B cell (primary cell): ENCODE data around the gene BHLHE40. TPM values are rescaled to one million over a fixed set of nuclear protein-coding genes. Genes with fewer than 3 reads are reported as not detected.

ENCODE experiments used
- ATAC-seq: fragments of 200-7000 bp; cut with Tn5 transposase; one replicate; pipeline ENCODE4 v1.10.0; 2021; ENCODE audit warnings: low read depth, mild to moderate bottlenecking, moderate number of reproducible peaks, moderate library complexity
- CTCF ChIA-PET: fragments of 350-600 bp; sonication (Branson Sonifier 250); formaldehyde crosslinking; loops from one replicate; lab custom pipeline; 2021; ENCODE audit warnings: antibody characterized with exemption, inconsistent platforms; lab: Charles Lee
- POLR2A ChIA-PET: fragments of 350-600 bp; sonication (Branson Sonifier 250); formaldehyde crosslinking; loops from one replicate; lab custom pipeline; 2021; ENCODE audit warnings: antibody characterized with exemption; lab: Charles Lee
- DNase-seq: peaks from one replicate; pipeline ENCODE4 v3.0.0; 2013
- H2AFZ ChIP-seq: 2 replicates; pipeline ENCODE4 v1.6.1; 2012; ENCODE audit warnings: mild to moderate bottlenecking, low read depth, low read length; ENCODE audit not compliant: insufficient read depth, poor library complexity, severe bottlenecking
- H3K27ac ChIP-seq, 2 donors: 1 replicate in 1 of 2; 2 replicates in 1 of 2; pipeline ENCODE4 v1.5.1; 2012 to 2013; ENCODE audit warnings: low read length in 2 of 2, mild to moderate bottlenecking in 2 of 2, moderate library complexity in 1 of 2
- H3K27me3 ChIP-seq, 4 experiments: fragments of 200-600 bp in 1 of 4; sonication (generic) in 1 of 4; replicated peaks in 1 of 4; 1 replicate in 2 of 4; 2 replicates in 2 of 4; pipeline versions ENCODE4 v1.6.1 to v1.7.0; 2013 to 2016; ENCODE audit warnings: low read length in 3 of 4, mild to moderate bottlenecking in 2 of 4, mixed read lengths in 1 of 4, moderate library complexity in 1 of 4; ENCODE audit not compliant: insufficient read depth in 4 of 4, control insufficient read depth in 3 of 4; ENCODE audit errors: control extremely low read depth in 1 of 4
- H3K36me3 ChIP-seq, 2 experiments: replicated peaks in 1 of 2; 1 replicate in 1 of 2; 2 replicates in 1 of 2; pipeline versions ENCODE4 v1.6.1 to v1.7.1; 2013; ENCODE audit warnings: low read length in 1 of 2; ENCODE audit not compliant: insufficient read depth in 2 of 2, control insufficient read depth in 1 of 2; ENCODE audit errors: control extremely low read depth in 1 of 2, extremely low read depth in 1 of 2
- H3K4me1 ChIP-seq, 2 donors: fragments of 200-600 bp in 1 of 2; sonication (generic) in 1 of 2; 1 replicate in 1 of 2; 2 replicates in 1 of 2; pipeline versions ENCODE4 v1.5.1 to v1.6.1; 2013 to 2017; ENCODE audit warnings: low read length in 2 of 2; ENCODE audit not compliant: control insufficient read depth in 2 of 2, insufficient read depth in 2 of 2
- H3K4me2 ChIP-seq: replicated peaks from 2 replicates; pipeline ENCODE3; 2012; ENCODE audit warnings: mild to moderate bottlenecking, low read depth, low read length; ENCODE audit not compliant: poor library complexity, severe bottlenecking
- H3K4me3 ChIP-seq, 5 experiments: fragments of 200-600 bp in 1 of 5; sonication (generic) in 1 of 5; 1 replicate in 3 of 5; 2 replicates in 2 of 5; pipeline versions ENCODE4 v1.5.1 to v1.7.0; 2011 to 2016; ENCODE audit warnings: low read length in 4 of 5, mild to moderate bottlenecking in 4 of 5, low read depth in 2 of 5, control low read depth in 1 of 5, moderate library complexity in 1 of 5; ENCODE audit not compliant: insufficient read depth in 1 of 5; ENCODE audit errors: control extremely low read depth in 1 of 5, extremely low read depth in 1 of 5
- H3K79me2 ChIP-seq: fragments of 200-600 bp; sonication (generic); one replicate; pipeline ENCODE4 v1.6.0; 2016; ENCODE audit warnings: low read length; ENCODE audit not compliant: control insufficient read depth, insufficient read depth
- H3K9ac ChIP-seq: fragments of 200-600 bp; sonication (generic); 2 replicates; pipeline ENCODE4 v1.6.1; 2017; ENCODE audit warnings: mild to moderate bottlenecking, low read length, moderate library complexity
- H3K9me3 ChIP-seq, 3 donors: one replicate each; pipeline versions ENCODE4 v1.6.1 to v1.7.1; 2013; ENCODE audit warnings: low read length in 2 of 3; ENCODE audit not compliant: control insufficient read depth in 2 of 3, insufficient read depth in 1 of 3; ENCODE audit errors: control extremely low read depth in 1 of 3
- H4K20me1 ChIP-seq: 2 replicates; pipeline ENCODE4 v1.6.0; 2012; ENCODE audit warnings: mild to moderate bottlenecking, low read length; ENCODE audit not compliant: insufficient read depth, control insufficient read depth, poor library complexity, severe bottlenecking
- H3K27ac Mint-ChIP-seq: one replicate; pipeline ENCODE4 v1.8.0; 2021; ENCODE audit warnings: mixed read lengths
- H3K27me3 Mint-ChIP-seq: one replicate; pipeline ENCODE4 v1.8.0; 2021; ENCODE audit warnings: mixed read lengths
- H3K4me1 Mint-ChIP-seq: one replicate; pipeline ENCODE4 v1.8.0; 2021; ENCODE audit warnings: mixed read lengths
- H3K4me3 Mint-ChIP-seq: one replicate; pipeline ENCODE4 v1.8.0; 2021; ENCODE audit warnings: mixed read lengths
- H3K9me3 Mint-ChIP-seq: one replicate; pipeline ENCODE4 v1.8.0; 2022; ENCODE audit warnings: mixed read lengths; ENCODE audit not compliant: insufficient read depth
- EZH2 ChIP-seq: IDR thresholded peaks from 2 replicates; pipeline ENCODE4 v1.6.1; 2012; ENCODE audit warnings: borderline replicate concordance, low read depth, mild to moderate bottlenecking, moderate library complexity, low read length; ENCODE audit not compliant: insufficient read depth, poor library complexity, severe bottlenecking
- WGBS: methylation state at CpG from one replicate; pipeline ENCODE4 v1.1.5; 2013; ENCODE audit warnings: missing lambda C conversion rate; ENCODE audit not compliant: insufficient coverage; 5-methylcytosine and 5-hydroxymethylcytosine counted together
- intact Hi-C: fragments of 100-400 bp; cut with micrococcal nuclease; formaldehyde crosslinking; loops from one replicate; pipeline ENCODE4 v1.10.0; 2022
- polyA plus RNA-seq: library from polyadenylated mRNA; depleted of rRNA; stranded (reverse); fragments of >200 nt; gene quantifications from 2 replicates; pipeline ENCODE4 v1.2.3, GENCODE V29; 2012
- total RNA-seq, 2 donors: library from RNA; stranded (reverse); fragments of 120-200 nt in 1 of 2; gene quantifications; 1 replicate in 1 of 2; 2 replicates in 1 of 2; pipeline versions ENCODE4 v1.2.3 to v1.2.4, GENCODE V29; 2013 to 2022
- TF ChIP-seq, protein P1 (sequence below): fragments of 200-600 bp; IDR thresholded peaks from one replicate; pipeline ENCODE4 v1.8.0; 2022; ENCODE audit warnings: antibody characterized with exemption, mild to moderate bottlenecking

The BHLHE40 gene
- total and polyA plus RNA-seq, 2 donors (not counting 1 experiment from before 2014, with no cell fraction given): 26.2 to 53.8 TPM

DNA sequence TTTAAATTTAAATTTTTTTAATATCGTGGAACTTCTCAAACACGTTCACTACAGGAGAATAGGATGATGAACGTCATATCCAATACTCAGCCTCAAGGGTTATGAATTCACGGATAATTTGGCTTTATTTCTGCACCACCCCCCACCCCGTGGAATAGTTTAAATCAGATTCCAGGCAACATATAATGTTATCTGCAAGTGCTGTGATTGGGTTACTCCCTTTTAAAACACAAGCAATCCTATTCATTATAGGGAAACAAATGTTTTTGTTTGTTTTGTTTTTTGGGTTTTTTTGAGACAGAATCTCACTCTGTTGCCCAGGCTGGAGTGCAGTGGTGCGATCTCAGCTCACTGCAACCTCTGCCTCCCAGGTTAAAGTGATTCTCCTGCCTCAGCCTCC, 30.9 kb downstream of the BHLHE40 start:
- CTCF ChIA-PET: interaction anchor here (3.1 to 3.5 kb wide), 3 partner anchors 14 to 48 kb away, joined by 12 to 55 read pairs (median 32); partner anchors contain the start of gene BHLHE40
- peak overlapping the region in 1 of 5 experiments; percentile 46 for H3K4me3 ChIP-seq
- no peak for ATAC-seq
- DNase-seq: no peak
- no peaks in the 10 kb centered on the region for H3K27me3 Mint-ChIP-seq
- 100% methylated on average over 1 of the region's 6 CpGs for WGBS
- no peaks in the 10 kb centered on the region for H3K36me3 ChIP-seq
- POLR2A ChIA-PET: interaction anchor here (3.2 to 4.5 kb wide), 2 partner anchors 24 to 29 kb away, joined by 12 to 117 read pairs; partner anchors contain the start of gene BHLHE40
- H3K27me3 ChIP-seq: no peaks in the 10 kb centered on the region
- H3K27ac ChIP-seq: peak overlapping the region; percentile 95 to 96
- no peak overlapping the region for H2AFZ ChIP-seq
- no peaks in the 10 kb centered on the region for H4K20me1 ChIP-seq
- peaks cover 84 to 92% of the 10 kb centered on the region in 2 donors for H3K4me1 ChIP-seq
- H3K9me3 ChIP-seq: no peaks in the 10 kb centered on the region
- peak overlapping the region; percentile 76 for H3K4me2 ChIP-seq
- intact Hi-C loops: loop anchor here (2.0 to 5.0 kb wide), 4 partner anchors 13 to 187 kb away; no protein-coding TSS in a partner anchor
- no peak overlapping the region for H3K4me3 Mint-ChIP-seq
- H3K9ac ChIP-seq: no peak overlapping the region
- H3K79me2 ChIP-seq: no peaks in the 10 kb centered on the region
- H3K9me3 Mint-ChIP-seq: no peaks in the 10 kb centered on the region
- H3K4me1 Mint-ChIP-seq: peaks cover 85% of the 10 kb centered on the region
- H3K27ac Mint-ChIP-seq: no peak overlapping the region
- TF ChIP-seq EZH2: no peak
- TF ChIP-seq, protein P1, sequence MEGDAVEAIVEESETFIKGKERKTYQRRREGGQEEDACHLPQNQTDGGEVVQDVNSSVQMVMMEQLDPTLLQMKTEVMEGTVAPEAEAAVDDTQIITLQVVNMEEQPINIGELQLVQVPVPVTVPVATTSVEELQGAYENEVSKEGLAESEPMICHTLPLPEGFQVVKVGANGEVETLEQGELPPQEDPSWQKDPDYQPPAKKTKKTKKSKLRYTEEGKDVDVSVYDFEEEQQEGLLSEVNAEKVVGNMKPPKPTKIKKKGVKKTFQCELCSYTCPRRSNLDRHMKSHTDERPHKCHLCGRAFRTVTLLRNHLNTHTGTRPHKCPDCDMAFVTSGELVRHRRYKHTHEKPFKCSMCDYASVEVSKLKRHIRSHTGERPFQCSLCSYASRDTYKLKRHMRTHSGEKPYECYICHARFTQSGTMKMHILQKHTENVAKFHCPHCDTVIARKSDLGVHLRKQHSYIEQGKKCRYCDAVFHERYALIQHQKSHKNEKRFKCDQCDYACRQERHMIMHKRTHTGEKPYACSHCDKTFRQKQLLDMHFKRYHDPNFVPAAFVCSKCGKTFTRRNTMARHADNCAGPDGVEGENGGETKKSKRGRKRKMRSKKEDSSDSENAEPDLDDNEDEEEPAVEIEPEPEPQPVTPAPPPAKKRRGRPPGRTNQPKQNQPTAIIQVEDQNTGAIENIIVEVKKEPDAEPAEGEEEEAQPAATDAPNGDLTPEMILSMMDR: no peak
